T-cell (primary cell): ENCODE results near the gene S100A5. TPM values are rescaled to one million over a fixed set of nuclear protein-coding genes. Genes with fewer than 3 reads are reported as not detected.
"Not testable (repeated sequence)": the region's sequence is repeated elsewhere in the genome, so short reads cannot be mapped to it uniquely, and the experiment has no call there.

Experiments used
- ATAC-seq, 4 experiments: fragments of 200-7000 bp in 3 of 4; fragments of 150-1000 bp in 1 of 4; cut with Tn5 transposase; replicated peaks in 1 of 4; 1 replicate in 3 of 4; 2 replicates in 1 of 4; pipeline ENCODE4 v1.10.0; 2021; ENCODE audit warnings: moderate library complexity in 3 of 4, mild to moderate bottlenecking in 2 of 4, moderate number of reproducible peaks in 1 of 4
- CTCF ChIA-PET, 2 donors: fragments of 300-600 bp; sonication (Branson Sonifier 250); formaldehyde crosslinking; loops; one replicate each; lab custom pipeline; 2022; ENCODE audit warnings: antibody characterized with exemption in 2 of 2; lab: Charles Lee
- POLR2A ChIA-PET, 2 donors: fragments of 300-600 bp; sonication (Branson Sonifier 250); formaldehyde crosslinking; loops; one replicate each; lab custom pipeline; 2022; ENCODE audit warnings: antibody characterized with exemption in 2 of 2; lab: Charles Lee
- DNase-seq, 35 experiments: peaks; one replicate each; pipeline versions ENCODE4 v3.0.0 to v3.0.0-alpha.2; 2013 to 2023
- H3K27ac ChIP-seq: one replicate; pipeline ENCODE4 v1.5.1; 2013; ENCODE audit warnings: low read length
- H3K27me3 ChIP-seq, 2 experiments: replicated peaks in 1 of 2; 1 replicate in 1 of 2; 2 replicates in 1 of 2; pipeline versions ENCODE4 v1.6.1 to v1.7.0; 2013; ENCODE audit warnings: low read length in 1 of 2, mixed read lengths in 1 of 2; ENCODE audit not compliant: control insufficient read depth in 2 of 2, insufficient read depth in 2 of 2; ENCODE audit errors: extremely low read depth in 1 of 2
- H3K36me3 ChIP-seq, 2 donors: 1 replicate in 1 of 2; 2 replicates in 1 of 2; pipeline versions ENCODE4 v1.6.1 to v1.7.0; 2013; ENCODE audit warnings: low read length in 1 of 2; ENCODE audit not compliant: control insufficient read depth in 2 of 2, insufficient read depth in 1 of 2; ENCODE audit errors: extremely low read depth in 1 of 2
- H3K4me1 ChIP-seq, 2 experiments: 1 replicate in 1 of 2; 2 replicates in 1 of 2; pipeline versions ENCODE4 v1.6.1 to v1.7.0; 2013; ENCODE audit warnings: low read length in 2 of 2, mixed read lengths in 1 of 2; ENCODE audit not compliant: insufficient read depth in 2 of 2, control insufficient read depth in 1 of 2; ENCODE audit errors: extremely low read depth in 1 of 2
- H3K4me3 ChIP-seq, 2 donors: 1 replicate in 1 of 2; 2 replicates in 1 of 2; pipeline versions ENCODE4 v1.5.1 to v1.7.0; 2013; ENCODE audit warnings: mild to moderate bottlenecking in 2 of 2, low read length in 1 of 2, moderate library complexity in 1 of 2; ENCODE audit not compliant: control insufficient read depth in 1 of 2; ENCODE audit errors: extremely low read depth in 1 of 2
- H3K9me3 ChIP-seq: 2 replicates; pipeline ENCODE4 v1.7.0; 2013
- H3K27ac Mint-ChIP-seq, 2 donors: one replicate each; pipeline ENCODE4 v1.8.0; 2020 to 2021; ENCODE audit warnings: mild to moderate bottlenecking in 2 of 2, mixed read lengths in 2 of 2
- H3K27me3 Mint-ChIP-seq, 2 donors: one replicate each; pipeline ENCODE4 v1.8.0; 2021 to 2022; ENCODE audit warnings: mixed read lengths in 2 of 2
- H3K36me3 Mint-ChIP-seq: one replicate; pipeline ENCODE4 v1.8.0; 2021; ENCODE audit warnings: mixed read lengths
- H3K4me1 Mint-ChIP-seq, 3 donors: one replicate each; pipeline ENCODE4 v1.8.0; 2020 to 2022; ENCODE audit warnings: mixed read lengths in 3 of 3, mild to moderate bottlenecking in 1 of 3
- H3K4me3 Mint-ChIP-seq, 3 donors: one replicate each; pipeline ENCODE4 v1.8.0; 2020 to 2022; ENCODE audit warnings: mild to moderate bottlenecking in 3 of 3, mixed read lengths in 3 of 3, moderate library complexity in 3 of 3
- H3K9me3 Mint-ChIP-seq, 3 donors: one replicate each; pipeline ENCODE4 v1.8.0; 2020 to 2022; ENCODE audit warnings: mixed read lengths in 3 of 3
- WGBS: methylation state at CpG from one replicate; pipeline ENCODE4 v1.1.5; 2013; ENCODE audit warnings: missing lambda C conversion rate; ENCODE audit not compliant: insufficient coverage; 5-methylcytosine and 5-hydroxymethylcytosine counted together
- total RNA-seq, 35 experiments: library from RNA in 6 of 35; stranded (reverse) in 6 of 35; fragments of 120-200 nt in 1 of 35; gene quantifications; one replicate each; pipeline versions ENCODE4 v1.2.1 to v1.2.4 and lab custom pipeline; 2013 to 2026

The S100A5 gene
- total RNA-seq, 5 donors from 2014 or later (not counting 1 experiment from before 2014, with no cell fraction given) = 0.36 to 1.6 (median 1.2) TPM; not detected in 1

DNA sequence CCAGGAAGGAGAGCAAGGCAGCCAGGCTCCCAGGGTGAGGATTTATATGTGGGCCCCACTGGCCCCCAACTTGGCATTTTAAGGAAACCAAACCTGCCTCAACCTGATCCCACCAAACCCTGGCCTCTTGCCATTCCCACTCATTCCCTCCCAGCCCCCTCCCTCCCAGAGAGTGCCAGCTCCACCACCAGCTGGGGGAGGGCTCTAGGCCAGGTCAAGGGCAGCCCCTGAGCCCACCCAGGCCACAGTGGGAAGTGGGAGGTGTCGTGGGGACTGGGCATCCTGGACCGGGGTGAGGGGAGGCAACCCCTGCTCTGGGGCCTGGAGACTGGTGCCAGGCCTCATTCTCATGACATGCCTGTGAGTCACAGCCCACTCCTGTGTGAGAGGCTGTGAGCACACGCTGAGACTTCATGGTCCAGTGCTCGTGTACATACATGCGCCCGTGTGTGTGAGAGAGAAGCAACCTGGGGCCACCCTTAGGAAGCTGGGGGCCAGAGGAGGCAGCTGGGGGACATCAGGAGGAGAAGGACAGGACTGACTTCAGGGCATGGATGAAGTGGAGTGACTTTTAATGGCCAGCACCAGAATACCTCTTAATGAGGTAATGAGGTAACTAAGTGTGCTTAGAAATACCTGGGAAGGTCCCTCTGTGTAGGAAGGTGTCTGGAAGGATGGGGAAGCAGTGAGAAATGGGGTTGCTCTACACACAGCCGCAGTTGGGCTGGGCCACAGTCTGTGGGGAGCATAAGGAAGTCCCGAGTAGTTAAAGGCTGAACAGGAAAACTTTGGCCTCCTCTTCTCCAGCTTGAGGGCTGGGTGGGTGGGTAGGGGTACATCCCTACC lies 25.0 kb upstream of the S100A5 start, which contains the start of gene S100A2:
Gene S100A2 (minus strand): TSS at position 316 of the 846 bp plus-strand sequence. CDS start 1,967 bp downstream, outside the sequence.
- Histone ChIP-seq H3K4me1 (peaks cover 4 to 37% of the 10 kb centered on the region in 2 experiments), H3K36me3 (no peaks in the 10 kb centered on the region), H3K27me3 (peaks cover 0 to 7% of the 10 kb centered on the region in 2 experiments), H3K27ac (peak within 1 kb of the TSS; percentile 74), H3K4me3 (no peak within 1 kb of the TSS), H3K9me3 (no peaks in the 10 kb centered on the region)
- Mint-ChIP-seq H3K9me3 (no peaks in the 10 kb centered on the region), H3K27ac (peak within 1 kb of the TSS; percentile 92 to 97), H3K4me3 (peak within 1 kb of the TSS in 2 of 3 donors; percentile 45 to 70), H3K36me3 (no peaks in the 10 kb centered on the region), H3K27me3 (no peaks in the 10 kb centered on the region), H3K4me1 (peaks cover 32 to 35% (median 32%) of the 10 kb centered on the region in 3 donors)
- DNase-seq = peak in 6 of 35 experiments; percentile 2 to 40 (median 18)
- WGBS = 67% methylated on average over 5 of the region's 8 CpGs
- peak; percentile 39 to 54 (median 43) for ATAC-seq
- CTCF ChIA-PET = interaction anchor here (0.5 to 1.5 kb wide), 5 partner anchors 30 to 58 kb away, joined by 3 to 12 read pairs (median 3); partner anchors contain the start of gene S100A6 (in 1 of the 2)
- POLR2A ChIA-PET = interaction anchor here in 1 of 2 donors (0.8 kb wide), 1 partner anchor 30 kb away, joined by 8 read pairs; the partner anchor contains the start of gene S100A6

DNA sequence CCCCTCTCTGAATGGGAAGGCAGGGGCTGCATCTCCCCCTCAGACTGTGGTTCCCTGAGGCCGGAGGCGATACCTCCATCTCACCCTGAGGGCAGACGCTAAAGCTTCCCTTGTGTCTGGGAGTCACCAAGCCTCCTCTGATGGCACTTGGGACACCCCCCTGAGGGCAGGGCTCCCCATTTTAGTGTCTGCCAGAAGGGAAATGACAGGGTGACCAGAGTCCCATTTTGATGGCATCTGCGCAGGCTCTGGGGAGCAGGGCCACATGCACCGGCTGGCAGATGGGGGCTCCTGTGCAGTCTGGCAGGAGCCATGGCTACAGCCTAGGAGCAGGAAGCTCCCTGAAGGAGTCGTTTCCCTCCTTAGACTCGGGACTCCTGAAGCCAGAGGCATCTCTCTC lies 23.3 kb upstream of the S100A5 start:
- no peak for DNase-seq
- ChIA-PET CTCF (no interaction called here), POLR2A (no interaction called here)
- no peak overlapping the region for H3K4me3 ChIP-seq
- H3K9me3 ChIP-seq = no peaks in the 10 kb centered on the region
- Mint-ChIP-seq H3K4me3 (no peak overlapping the region), H3K36me3 (no peaks in the 10 kb centered on the region), H3K27me3 (no peaks in the 10 kb centered on the region), H3K9me3 (no peaks in the 10 kb centered on the region), H3K27ac (no peak overlapping the region), H3K4me1 (peaks cover 30 to 32% (median 32%) of the 10 kb centered on the region in 3 donors)
- H3K27ac ChIP-seq = no peak overlapping the region
- peaks cover 0 to 7% of the 10 kb centered on the region in 2 experiments for H3K27me3 ChIP-seq
- WGBS = 95% methylated on average over 3 of the region's 7 CpGs
- no peak for ATAC-seq
- H3K36me3 ChIP-seq = no peaks in the 10 kb centered on the region
- peaks cover 4 to 37% of the 10 kb centered on the region in 2 experiments for H3K4me1 ChIP-seq

DNA sequence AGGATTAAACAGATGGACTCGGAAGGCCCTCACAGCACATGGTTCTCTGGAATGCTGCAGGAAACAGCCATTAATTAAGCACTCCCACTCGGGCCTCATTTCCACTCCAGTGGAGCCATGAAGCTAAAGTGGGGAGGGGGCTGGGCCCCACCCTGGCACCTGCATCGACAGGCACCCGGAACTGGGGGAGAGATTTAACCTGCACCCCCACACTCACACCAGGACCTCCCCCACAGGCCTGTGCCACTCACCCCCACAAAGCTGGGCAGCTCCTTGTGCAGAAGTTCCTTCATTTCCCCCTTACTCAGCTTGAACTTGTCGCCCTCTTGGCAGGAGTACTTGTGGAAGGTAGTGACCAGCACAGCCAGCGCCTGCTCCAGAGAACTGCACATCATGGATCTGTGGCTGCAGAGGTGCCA lies 22.8 kb upstream of the S100A5 start:
- peaks cover 4 to 32% of the 10 kb centered on the region in 2 experiments for H3K4me1 ChIP-seq
- ATAC-seq (no peak), DNase-seq (no peak)
- H3K36me3 ChIP-seq = no peaks in the 10 kb centered on the region
- H3K9me3 Mint-ChIP-seq = no peaks in the 10 kb centered on the region
- H3K4me1 Mint-ChIP-seq = peaks cover 27 to 28% (median 28%) of the 10 kb centered on the region in 3 donors
- ChIA-PET POLR2A (no interaction called here), CTCF (no interaction called here)
- H3K4me3 ChIP-seq = no peak overlapping the region
- no peaks in the 10 kb centered on the region for H3K9me3 ChIP-seq
- no peak overlapping the region for H3K27ac ChIP-seq
- H3K27ac Mint-ChIP-seq = no peak overlapping the region
- WGBS = 89% methylated on average over 1 of the region's 6 CpGs
- H3K4me3 Mint-ChIP-seq = no peak overlapping the region
- peaks cover 0 to 3% of the 10 kb centered on the region in 2 experiments for H3K27me3 ChIP-seq
- no peaks in the 10 kb centered on the region for H3K36me3 Mint-ChIP-seq
- no peaks in the 10 kb centered on the region for H3K27me3 Mint-ChIP-seq

DNA sequence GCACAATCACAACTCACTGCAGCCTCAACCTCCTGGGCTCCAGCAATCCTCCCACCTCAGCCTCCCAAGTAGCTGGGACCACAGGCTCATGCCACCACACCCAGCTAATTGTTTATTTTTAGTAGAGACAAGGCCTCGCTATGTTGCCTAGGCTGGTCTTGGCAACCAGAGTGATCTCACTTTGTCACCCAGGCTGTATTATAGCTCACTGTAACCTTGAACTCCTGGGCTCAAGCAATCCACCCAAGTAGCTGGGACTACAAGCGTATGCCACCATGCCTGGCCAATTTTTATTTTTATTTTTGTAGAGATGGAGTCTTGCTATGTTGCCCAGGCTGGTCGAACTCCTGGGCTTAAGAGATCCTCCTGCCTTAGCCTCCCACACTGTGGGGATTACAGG lies 21.3 kb upstream of the S100A5 start:
- POLR2A ChIA-PET = not testable (repeated sequence)
- WGBS = 89% methylated on average over 1 of the region's 3 CpGs

DNA sequence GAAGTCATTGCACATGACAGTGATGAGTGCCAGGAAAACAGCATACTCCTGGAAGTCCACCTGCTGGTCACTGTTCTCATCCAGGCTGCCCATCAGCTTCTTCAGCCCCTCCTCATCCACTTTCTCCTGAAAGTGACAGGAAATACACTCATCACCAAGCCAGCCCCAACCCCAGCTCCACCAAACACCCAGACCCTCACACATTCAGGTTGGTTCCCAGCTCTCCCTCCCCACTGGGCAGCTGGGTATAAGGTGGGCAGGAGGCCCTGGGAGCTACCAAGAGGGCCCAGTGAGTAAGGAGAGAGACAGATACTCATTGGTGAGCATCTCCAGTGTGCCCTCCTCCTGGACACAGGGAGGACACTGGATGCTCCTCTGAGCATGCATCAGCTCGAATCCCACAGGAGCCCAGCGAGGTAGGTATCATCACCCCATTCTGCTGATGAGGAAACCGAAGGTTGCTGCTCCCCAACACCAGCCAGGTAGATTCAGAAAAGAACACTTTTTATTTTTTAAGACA lies 20.8 kb upstream of the S100A5 start:
- H3K4me1 ChIP-seq = peaks cover 0 to 13% of the 10 kb centered on the region in 2 experiments
- Mint-ChIP-seq H3K4me3 (no peak overlapping the region), H3K4me1 (peaks cover 9 to 14% (median 12%) of the 10 kb centered on the region in 3 donors), H3K9me3 (no peaks in the 10 kb centered on the region), H3K36me3 (no peaks in the 10 kb centered on the region), H3K27me3 (no peaks in the 10 kb centered on the region), H3K27ac (no peak overlapping the region)
- ChIA-PET CTCF (interaction anchor here in 1 of 2 donors (1.2 kb wide), 1 partner anchor 51 kb away, joined by 3 read pairs; no protein-coding TSS in a partner anchor), POLR2A (no interaction called here)
- H3K36me3 ChIP-seq = no peaks in the 10 kb centered on the region
- H3K4me3 ChIP-seq = no peak overlapping the region
- DNase-seq = no peak
- H3K27ac ChIP-seq = no peak overlapping the region
- 96% methylated on average over 3 of the region's 3 CpGs for WGBS
- no peak for ATAC-seq
- no peaks in the 10 kb centered on the region for H3K27me3 ChIP-seq
- no peaks in the 10 kb centered on the region for H3K9me3 ChIP-seq

More for the DNA sequence above, 21.3 kb upstream of the S100A5 start:
- peaks cover 14 to 19% (median 16%) of the 10 kb centered on the region in 3 donors for H3K4me1 Mint-ChIP-seq
- H3K27ac ChIP-seq, H3K27me3 Mint-ChIP-seq, H3K4me3 ChIP-seq, H3K27me3 ChIP-seq, H3K36me3 ChIP-seq, H3K36me3 Mint-ChIP-seq, H3K4me3 Mint-ChIP-seq, H3K9me3 ChIP-seq, ATAC-seq, DNase-seq, H3K9me3 Mint-ChIP-seq: not testable (repeated sequence)
- H3K27ac Mint-ChIP-seq = peak overlapping the region; percentile 27 to 34
- H3K4me1 ChIP-seq = peaks cover 4 to 18% of the 10 kb centered on the region in 2 experiments
- CTCF ChIA-PET = interaction anchor here (0.9 to 1.3 kb wide), 3 partner anchors 12 to 51 kb away, joined by 3 to 7 read pairs (median 5); no protein-coding TSS in a partner anchor

DNA sequence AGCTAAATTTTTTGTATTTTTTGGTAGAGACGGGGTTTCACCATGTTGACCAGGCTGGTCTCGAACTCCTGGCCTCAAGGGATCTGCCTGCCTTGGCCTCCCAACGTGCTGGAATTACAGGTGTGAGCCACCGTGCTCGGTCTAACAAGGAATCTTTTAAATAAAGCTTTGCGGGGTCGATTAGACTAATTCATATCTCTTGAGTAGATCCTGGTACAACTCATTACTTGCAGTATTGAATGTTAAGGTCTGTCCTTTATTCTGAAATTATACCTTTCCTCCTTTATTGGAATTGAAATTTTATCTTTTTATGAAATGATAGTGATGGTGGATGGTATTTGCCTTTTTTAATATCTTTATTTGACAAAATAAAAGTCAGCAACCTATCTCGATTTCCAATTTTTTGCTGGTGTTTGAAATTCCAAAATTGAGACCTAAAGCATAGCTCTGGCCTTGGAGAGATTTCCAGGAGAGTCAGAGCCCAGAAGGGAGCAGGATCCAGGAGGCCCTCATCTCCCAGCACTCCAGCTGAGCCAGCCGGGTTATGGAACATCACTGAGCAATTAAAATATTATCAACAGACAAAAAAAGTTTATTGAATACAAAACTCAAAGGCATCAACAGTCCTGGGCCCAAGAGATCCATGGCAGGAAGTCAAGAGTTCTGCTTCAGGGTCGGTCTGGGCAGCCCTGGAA lies 20.2 kb upstream of the S100A5 start:
- Histone ChIP-seq H3K27me3 (no peaks in the 10 kb centered on the region), H3K27ac (no peak overlapping the region), H3K4me1 (peaks cover 0 to 7% of the 10 kb centered on the region in 2 experiments), H3K36me3 (no peaks in the 10 kb centered on the region), H3K4me3 (no peak overlapping the region), H3K9me3 (no peaks in the 10 kb centered on the region)
- POLR2A ChIA-PET = no interaction called here
- ATAC-seq (no peak), DNase-seq (no peak)
- Mint-ChIP-seq H3K27ac (no peak overlapping the region), H3K27me3 (no peaks in the 10 kb centered on the region), H3K4me1 (peaks cover 5 to 8% (median 7%) of the 10 kb centered on the region in 3 donors), H3K36me3 (no peaks in the 10 kb centered on the region), H3K4me3 (no peak overlapping the region), H3K9me3 (no peaks in the 10 kb centered on the region)
- WGBS = 84% methylated on average over 3 of the region's 10 CpGs
- CTCF ChIA-PET = no interaction called here
